Upper lobe of left lung (tissue), 6 donors: ENCODE results near the gene TNFAIP8. TPM values are rescaled to one million over a fixed set of nuclear protein-coding genes. Genes with fewer than 3 reads are reported as not detected.

Experiments used
- ATAC-seq, 2 donors: fragments of 200-7000 bp; cut with Tn5 transposase; one replicate each; pipeline ENCODE4 v1.9.1; 2022; ENCODE audit warnings: mild to moderate bottlenecking in 2 of 2, moderate library complexity in 2 of 2; ENCODE audit not compliant: low FRiP score in 2 of 2
- DNase-seq, 2 donors: peaks; one replicate each; pipeline ENCODE4 v3.0.0-alpha.2; 2019 to 2020
- H3K27ac ChIP-seq, 4 donors: fragments of 200-600 bp; sonication (generic); one replicate each; pipeline ENCODE4 v1.5.1; 2016 to 2019
- H3K27me3 ChIP-seq, 4 donors: fragments of 200-600 bp; sonication (generic); one replicate each; pipeline ENCODE4 v1.5.1; 2017 to 2019
- H3K36me3 ChIP-seq, 4 donors: fragments of 200-600 bp; sonication (generic); one replicate each; pipeline ENCODE4 v1.5.1; 2016 to 2019
- H3K4me1 ChIP-seq, 4 donors: fragments of 200-600 bp; sonication (generic); one replicate each; pipeline ENCODE4 v1.5.1; 2018 to 2019
- H3K4me3 ChIP-seq, 4 donors: fragments of 200-600 bp; sonication (generic); one replicate each; pipeline ENCODE4 v1.5.1; 2017 to 2019; ENCODE audit warnings: mild to moderate bottlenecking in 2 of 4, moderate library complexity in 1 of 4
- H3K9me3 ChIP-seq, 4 donors: fragments of 200-600 bp; sonication (generic); one replicate each; pipeline ENCODE4 v1.5.1; 2018 to 2019
- EP300 ChIP-seq, 4 donors: sonication (generic); formaldehyde crosslinking; IDR thresholded peaks; one replicate each; pipeline ENCODE4 v1.5.1; 2017; ENCODE audit warnings: antibody characterized with exemption in 4 of 4, control low read depth in 2 of 4
- POLR2A ChIP-seq, 4 donors: fragments of 450-650 bp; IDR thresholded peaks; one replicate each; pipeline ENCODE4 v1.5.1; 2016 to 2017; ENCODE audit warnings: antibody characterized with exemption in 4 of 4, mild to moderate bottlenecking in 2 of 4
- POLR2AphosphoS5 ChIP-seq, 2 donors: sonication (generic); formaldehyde crosslinking; IDR thresholded peaks; one replicate each; pipeline ENCODE4 v1.5.1; 2017; ENCODE audit warnings: antibody characterized with exemption in 2 of 2
- WGBS, 2 donors: methylation state at CpG; one replicate each; pipeline ENCODE4 v1.1.5; 2017 to 2018; 5-methylcytosine and 5-hydroxymethylcytosine counted together
- total RNA-seq, 6 donors: library from RNA; depleted of rRNA in 4 of 6; stranded (reverse); fragments of >200 nt in 4 of 6; gene quantifications; one replicate each; pipeline versions ENCODE4 v1.1.0 to v1.2.1, GENCODE V29; 2016 to 2021
- TF ChIP-seq, protein P1 (sequence below), 6 experiments: fragments of 450-650 bp in 4 of 6; fragments of 200-600 bp in 2 of 6; sonication (generic) in 2 of 6; IDR thresholded peaks; one replicate each; pipeline ENCODE4 v1.5.1; 2016 to 2019; ENCODE audit warnings: antibody characterized with exemption in 6 of 6
- donor health status: DM: no; HTN: no; CAD: no; lungs with moderate emphysema.
- donor health status: DM: no; HTN: yes; CAD: no; lungs with severe emphysema.

Gene TNFAIP8
- total RNA-seq, 6 donors from 2014 or later = 14.7 to 33.2 (median 19.7) TPM

DNA sequence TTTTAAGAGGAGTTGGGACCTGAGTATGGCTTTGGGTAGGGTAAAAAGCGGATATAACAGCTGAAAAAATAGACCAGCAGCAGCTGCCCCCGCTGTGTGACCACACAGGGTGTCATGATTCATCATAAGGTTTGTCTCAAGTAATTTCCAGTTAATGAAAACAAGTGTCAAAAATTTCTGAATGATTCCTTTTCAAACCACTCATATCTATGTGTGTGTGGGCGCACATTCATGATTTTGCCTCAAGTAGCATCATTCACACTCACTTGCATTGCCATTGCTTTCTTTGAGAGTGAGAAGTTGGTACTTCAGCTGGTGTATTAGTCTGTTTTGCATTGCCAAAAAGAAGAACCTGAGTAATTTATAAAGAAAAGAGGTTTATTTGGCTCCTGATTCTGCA lies 12.1 kb upstream of the TNFAIP8 start:
- no peaks in the 10 kb centered on the region for H3K27me3 ChIP-seq
- H3K4me3 ChIP-seq = no peak overlapping the region
- TF ChIP-seq POLR2AphosphoS5 (IDR thresholded peaks at IDR 0.05) = no peak
- TF ChIP-seq, protein P1, sequence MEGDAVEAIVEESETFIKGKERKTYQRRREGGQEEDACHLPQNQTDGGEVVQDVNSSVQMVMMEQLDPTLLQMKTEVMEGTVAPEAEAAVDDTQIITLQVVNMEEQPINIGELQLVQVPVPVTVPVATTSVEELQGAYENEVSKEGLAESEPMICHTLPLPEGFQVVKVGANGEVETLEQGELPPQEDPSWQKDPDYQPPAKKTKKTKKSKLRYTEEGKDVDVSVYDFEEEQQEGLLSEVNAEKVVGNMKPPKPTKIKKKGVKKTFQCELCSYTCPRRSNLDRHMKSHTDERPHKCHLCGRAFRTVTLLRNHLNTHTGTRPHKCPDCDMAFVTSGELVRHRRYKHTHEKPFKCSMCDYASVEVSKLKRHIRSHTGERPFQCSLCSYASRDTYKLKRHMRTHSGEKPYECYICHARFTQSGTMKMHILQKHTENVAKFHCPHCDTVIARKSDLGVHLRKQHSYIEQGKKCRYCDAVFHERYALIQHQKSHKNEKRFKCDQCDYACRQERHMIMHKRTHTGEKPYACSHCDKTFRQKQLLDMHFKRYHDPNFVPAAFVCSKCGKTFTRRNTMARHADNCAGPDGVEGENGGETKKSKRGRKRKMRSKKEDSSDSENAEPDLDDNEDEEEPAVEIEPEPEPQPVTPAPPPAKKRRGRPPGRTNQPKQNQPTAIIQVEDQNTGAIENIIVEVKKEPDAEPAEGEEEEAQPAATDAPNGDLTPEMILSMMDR (IDR thresholded peaks at IDR 0.05) = no peak
- no peak for TF ChIP-seq POLR2A (IDR thresholded peaks at IDR 0.05)
- TF ChIP-seq EP300 (IDR thresholded peaks at IDR 0.05) = no peak
- no peaks in the 10 kb centered on the region for H3K9me3 ChIP-seq
- no peaks in the 10 kb centered on the region for H3K36me3 ChIP-seq
- H3K4me1 ChIP-seq = peaks cover 12 to 38% (median 25%) of the 10 kb centered on the region in 4 donors
- ATAC-seq (no peak), DNase-seq (peak in 1 of 2 donors; percentile 56)
- WGBS, 2 donors = 65 to 82% methylated on average over 3 of the region's 3 CpGs
- no peak overlapping the region for H3K27ac ChIP-seq

DNA sequence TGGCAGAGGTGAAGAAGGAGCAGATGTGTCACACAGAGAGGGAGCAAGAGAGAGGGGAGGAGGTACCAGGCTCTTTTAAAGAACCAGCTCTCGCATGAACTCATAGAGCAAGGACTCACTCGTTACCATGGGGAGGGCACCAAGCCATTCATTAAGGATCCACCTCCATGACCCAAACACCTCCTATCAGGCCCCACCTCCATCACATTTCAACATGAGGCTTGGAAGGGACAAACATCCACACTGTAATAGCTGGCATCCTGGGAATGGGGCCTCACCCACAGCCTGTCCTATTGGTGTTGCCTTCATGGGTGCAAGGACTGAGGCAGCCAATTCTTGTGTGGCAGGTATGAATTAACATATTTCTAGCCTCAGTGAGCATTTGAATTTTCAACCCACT lies 11.6 kb upstream of the TNFAIP8 start:
- peaks cover 12 to 38% (median 25%) of the 10 kb centered on the region in 4 donors for H3K4me1 ChIP-seq
- H3K27ac ChIP-seq = no peak overlapping the region
- ATAC-seq (no peak), DNase-seq (no peak)
- H3K4me3 ChIP-seq = no peak overlapping the region
- no peaks in the 10 kb centered on the region for H3K9me3 ChIP-seq
- H3K36me3 ChIP-seq = no peaks in the 10 kb centered on the region
- H3K27me3 ChIP-seq = no peaks in the 10 kb centered on the region
- 71 to 75% methylated on average over 2 of the region's 2 CpGs for WGBS, 2 donors
- TF ChIP-seq POLR2A (IDR thresholded peaks at IDR 0.05) (no peak), POLR2AphosphoS5 (IDR thresholded peaks at IDR 0.05) (no peak), EP300 (IDR thresholded peaks at IDR 0.05) (no peak)
- TF ChIP-seq, protein P1 (IDR thresholded peaks at IDR 0.05) = no peak

DNA sequence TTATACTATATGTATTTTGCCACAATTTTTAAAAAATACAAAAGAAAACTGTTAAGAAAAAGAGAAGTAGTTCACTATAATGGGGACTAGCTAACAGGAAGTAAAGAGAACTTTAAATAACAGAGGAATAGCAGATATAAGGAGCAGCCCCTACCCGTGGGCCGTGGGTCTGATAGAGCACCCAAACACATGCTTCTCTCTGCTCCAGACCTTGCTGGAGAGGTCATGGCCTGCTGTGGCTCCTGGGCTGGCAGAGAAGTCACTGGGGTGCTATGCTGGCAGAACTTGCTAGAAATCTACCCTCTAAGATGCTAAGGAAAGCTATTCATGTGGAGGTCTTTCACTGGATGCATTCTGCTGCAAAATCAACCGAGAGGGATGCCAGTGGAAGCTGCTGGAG lies 10.0 kb upstream of the TNFAIP8 start:
- DNase-seq (no peak), ATAC-seq (no peak)
- TF ChIP-seq, protein P1 (IDR thresholded peaks at IDR 0.05) = no peak
- TF ChIP-seq POLR2AphosphoS5 (IDR thresholded peaks at IDR 0.05) = no peak
- TF ChIP-seq POLR2A (IDR thresholded peaks at IDR 0.05) = no peak
- TF ChIP-seq EP300 (IDR thresholded peaks at IDR 0.05) = no peak
- no peaks in the 10 kb centered on the region for H3K27me3 ChIP-seq
- no peaks in the 10 kb centered on the region for H3K36me3 ChIP-seq
- WGBS, 2 donors = 69% methylated on average over 3 of the region's 3 CpGs
- no peak overlapping the region for H3K27ac ChIP-seq
- H3K4me3 ChIP-seq = no peak overlapping the region
- peaks cover 7 to 28% (median 22%) of the 10 kb centered on the region in 4 donors for H3K4me1 ChIP-seq
- no peaks in the 10 kb centered on the region for H3K9me3 ChIP-seq

DNA sequence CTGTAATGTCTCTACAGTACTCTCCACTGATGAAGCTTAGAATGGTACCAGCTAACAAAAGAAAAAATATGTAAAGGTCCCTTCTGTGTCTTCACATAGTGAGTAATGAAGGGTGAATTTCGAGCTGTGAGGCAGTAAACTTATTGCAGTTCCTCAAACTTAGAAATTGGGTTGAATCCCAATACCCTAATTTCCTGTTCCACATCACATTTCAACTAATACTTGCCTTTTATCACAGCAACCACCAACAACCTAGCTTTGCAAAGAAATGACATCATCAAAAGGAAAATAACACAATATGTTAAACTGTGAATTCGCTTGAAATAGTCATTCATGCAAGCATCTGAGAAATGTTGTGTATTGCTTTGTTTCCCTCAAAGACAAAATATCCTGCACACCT lies 9.4 kb upstream of the TNFAIP8 start:
- H3K4me1 ChIP-seq = peaks cover 7 to 28% (median 22%) of the 10 kb centered on the region in 4 donors
- 74 to 78% methylated on average over 2 of the region's 2 CpGs for WGBS, 2 donors
- no peak overlapping the region for H3K4me3 ChIP-seq
- TF ChIP-seq, protein P1 (IDR thresholded peaks at IDR 0.05) = no peak
- TF ChIP-seq POLR2A (IDR thresholded peaks at IDR 0.05) (no peak), POLR2AphosphoS5 (IDR thresholded peaks at IDR 0.05) (no peak), EP300 (IDR thresholded peaks at IDR 0.05) (no peak)
- H3K9me3 ChIP-seq = no peaks in the 10 kb centered on the region
- H3K27me3 ChIP-seq = no peaks in the 10 kb centered on the region
- DNase-seq (no peak), ATAC-seq (no peak)
- H3K27ac ChIP-seq = no peak overlapping the region
- H3K36me3 ChIP-seq = no peaks in the 10 kb centered on the region

DNA sequence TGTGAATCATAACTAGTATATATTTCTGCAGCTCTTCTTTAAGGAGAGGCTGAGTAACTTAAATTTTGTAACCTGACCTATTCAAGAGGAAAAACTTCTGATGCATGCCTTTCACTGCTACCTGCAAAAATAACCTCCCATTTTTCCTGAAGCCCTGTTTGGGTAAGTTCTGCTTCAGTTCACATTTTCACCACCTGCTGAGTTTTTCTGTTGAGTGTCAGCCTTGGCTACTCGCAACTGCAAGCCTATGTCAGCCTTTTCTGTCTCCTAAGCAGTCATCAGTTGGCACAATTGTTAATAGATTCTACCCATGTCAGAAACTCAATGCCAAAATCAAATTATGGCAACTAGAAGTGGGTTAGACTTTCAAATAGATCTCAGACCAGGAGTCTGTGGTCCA lies 8.2 kb upstream of the TNFAIP8 start:
- H3K27me3 ChIP-seq = no peaks in the 10 kb centered on the region
- no peaks in the 10 kb centered on the region for H3K9me3 ChIP-seq
- WGBS, 2 donors = 67% methylated on average over 1 of the region's 1 CpG; no CpG with 5 or more reads in 1 of the 2 donors
- DNase-seq = no peak
- no peak for ATAC-seq
- peaks cover 5 to 24% (median 14%) of the 10 kb centered on the region in 4 donors for H3K4me1 ChIP-seq
- no peak overlapping the region for H3K27ac ChIP-seq
- H3K36me3 ChIP-seq = no peaks in the 10 kb centered on the region
- TF ChIP-seq EP300 (IDR thresholded peaks at IDR 0.05) (no peak), POLR2A (IDR thresholded peaks at IDR 0.05) (no peak), POLR2AphosphoS5 (IDR thresholded peaks at IDR 0.05) (no peak)
- TF ChIP-seq, protein P1 (IDR thresholded peaks at IDR 0.05) = no peak
- no peak overlapping the region for H3K4me3 ChIP-seq
